ENCODE data around the gene ATOSB. TPM values are rescaled to one million over a fixed set of nuclear protein-coding genes. Genes with fewer than 3 reads are reported as not detected.

ATOSB gene
- total and polyA plus RNA-seq, 2 of the 8 experiments (the other 6 are each of a cell fraction or from before 2014, with no cell fraction given), result 6.9 to 10.4 TPM

DNA sequence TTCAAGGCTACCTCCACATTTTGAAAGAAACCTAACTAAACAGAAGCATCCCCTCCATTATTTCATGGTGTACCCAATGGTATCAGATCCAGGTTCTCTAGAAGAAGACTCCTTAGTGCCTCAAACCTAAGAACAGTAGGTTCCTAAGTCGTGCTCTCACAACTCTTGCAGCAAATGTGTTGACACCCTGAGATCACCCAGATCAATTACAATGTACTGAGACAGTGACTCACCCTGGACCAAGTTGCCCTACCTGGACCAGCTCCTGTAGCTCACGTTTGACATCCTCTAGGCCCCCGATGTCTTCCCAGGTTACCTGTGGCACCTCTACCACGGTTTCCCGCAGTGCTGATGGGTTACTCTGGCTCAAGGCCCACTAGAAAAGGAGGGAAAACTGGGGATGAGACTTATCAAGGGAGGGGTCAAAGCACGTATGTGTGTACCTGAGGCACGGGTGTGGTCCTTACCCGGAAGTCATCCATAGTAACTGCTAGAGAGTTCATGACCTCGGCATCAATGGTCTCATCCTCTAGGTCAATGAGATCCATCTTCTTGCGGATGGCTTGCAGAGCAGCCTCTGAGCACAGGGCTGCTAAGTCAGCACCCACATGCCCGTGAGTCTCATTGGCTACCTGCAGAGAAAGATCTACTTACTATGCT, 55.0 kb downstream of the ATOSB start (continued):
- TF ChIP-seq GTF2F1 (IDR thresholded peaks at IDR 0.05; ENCODE audit: borderline replicate concordance, low read depth, low read length) (no peak), RFX5 (IDR thresholded peaks at IDR 0.05; ENCODE audit: borderline replicate concordance, low read depth, low read length) (no peak)

All from H1 (cell line).